Tongue (tissue), 1 donor: ENCODE measurements around the gene OLFM1. TPM values are rescaled to one million over a fixed set of nuclear protein-coding genes. Genes with fewer than 3 reads are reported as not detected.

ENCODE experiments used
- total RNA-seq: library from RNA; depleted of rRNA; stranded (reverse); fragments of >200 nt; gene quantifications from one replicate; pipeline ENCODE4 v1.2.3, GENCODE V29; 2014

Gene OLFM1
- total RNA-seq, 1 donor from 2014 or later: 10.7 TPM

Other genes with a start within 250 kb of the OLFM1 start
- not detected for gene FCN2, start 206.9 kb upstream of the OLFM1 start, total RNA-seq
- 9.3 TPM for gene FCN1, start 169.8 kb upstream of the OLFM1 start, total RNA-seq